PC-9 (cell line): ENCODE data around the gene CMTM5.

Experiments
- EZH2 ChIP-seq: fragments of 200-600 bp; sonication (generic); IDR thresholded peaks from 2 replicates; pipeline ENCODE4 v1.8.0; 2017; ENCODE audit warnings: antibody characterized with exemption, low read depth
- TF ChIP-seq, protein P1 (sequence below): fragments of 200-600 bp; sonication (generic); conservative IDR thresholded peaks from 2 replicates; pipeline ENCODE4 v1.6.1; 2017; ENCODE audit warnings: mixed run types, antibody characterized with exemption, mild to moderate bottlenecking, moderate library complexity

DNA sequence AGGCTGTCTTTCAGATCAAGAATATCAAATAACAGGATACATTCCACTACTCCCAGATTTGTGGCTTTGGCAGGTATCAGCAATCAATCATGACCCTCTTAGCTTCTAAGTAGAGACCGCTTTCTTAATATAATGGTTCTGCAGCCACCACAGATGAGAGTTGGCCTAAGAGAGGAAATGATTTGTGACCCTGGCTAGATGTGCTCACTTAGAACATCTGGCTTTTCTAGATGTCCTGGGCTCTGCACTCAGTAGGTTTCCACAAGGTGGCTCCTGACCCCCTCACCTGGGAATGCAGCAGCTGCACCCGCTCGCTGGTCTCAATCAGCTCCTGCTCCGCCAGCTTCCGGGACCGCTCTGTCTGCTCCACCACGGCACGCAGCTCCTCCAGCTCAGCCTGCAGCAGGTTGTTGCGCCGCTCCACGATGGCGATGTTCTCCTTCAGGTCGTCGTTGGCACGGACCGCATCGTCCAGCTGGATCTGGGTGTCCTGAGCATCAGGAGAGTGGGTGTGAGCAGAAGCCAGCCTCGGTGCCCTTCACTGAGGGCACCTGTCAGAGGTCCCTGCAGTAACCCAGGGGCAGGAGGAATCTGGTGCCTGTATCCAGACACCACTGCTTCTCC is 8.9 kb downstream of the CMTM5 start:
- TF ChIP-seq, protein P1, sequence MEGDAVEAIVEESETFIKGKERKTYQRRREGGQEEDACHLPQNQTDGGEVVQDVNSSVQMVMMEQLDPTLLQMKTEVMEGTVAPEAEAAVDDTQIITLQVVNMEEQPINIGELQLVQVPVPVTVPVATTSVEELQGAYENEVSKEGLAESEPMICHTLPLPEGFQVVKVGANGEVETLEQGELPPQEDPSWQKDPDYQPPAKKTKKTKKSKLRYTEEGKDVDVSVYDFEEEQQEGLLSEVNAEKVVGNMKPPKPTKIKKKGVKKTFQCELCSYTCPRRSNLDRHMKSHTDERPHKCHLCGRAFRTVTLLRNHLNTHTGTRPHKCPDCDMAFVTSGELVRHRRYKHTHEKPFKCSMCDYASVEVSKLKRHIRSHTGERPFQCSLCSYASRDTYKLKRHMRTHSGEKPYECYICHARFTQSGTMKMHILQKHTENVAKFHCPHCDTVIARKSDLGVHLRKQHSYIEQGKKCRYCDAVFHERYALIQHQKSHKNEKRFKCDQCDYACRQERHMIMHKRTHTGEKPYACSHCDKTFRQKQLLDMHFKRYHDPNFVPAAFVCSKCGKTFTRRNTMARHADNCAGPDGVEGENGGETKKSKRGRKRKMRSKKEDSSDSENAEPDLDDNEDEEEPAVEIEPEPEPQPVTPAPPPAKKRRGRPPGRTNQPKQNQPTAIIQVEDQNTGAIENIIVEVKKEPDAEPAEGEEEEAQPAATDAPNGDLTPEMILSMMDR: no peak
- no peak for TF ChIP-seq EZH2
